T-helper 1 cell treated with Interleukin-12 subunit alpha and Interleukin-12 subunit beta and Interleukin-4 antibody, amounts not matched to agents 30 μg/mL and 1 μg/mL, for 36 hours (primary cell): ENCODE data around the gene CLDN6.

ENCODE experiments used
- H3K27ac Mint-ChIP-seq: one replicate; pipeline ENCODE4 v1.8.0; 2021; ENCODE audit warnings: mild to moderate bottlenecking, mixed read lengths
- H3K27me3 Mint-ChIP-seq: one replicate; pipeline ENCODE4 v1.8.0; 2021; ENCODE audit warnings: low read depth, mixed read lengths
- H3K36me3 Mint-ChIP-seq: one replicate; pipeline ENCODE4 v1.8.0; 2021; ENCODE audit warnings: low read depth, mixed read lengths
- H3K4me1 Mint-ChIP-seq: one replicate; pipeline ENCODE4 v1.8.0; 2021; ENCODE audit warnings: low read depth, mixed read lengths
- H3K4me3 Mint-ChIP-seq: one replicate; pipeline ENCODE4 v1.8.0; 2021; ENCODE audit warnings: mild to moderate bottlenecking, moderate library complexity, mixed read lengths
- H3K9me3 Mint-ChIP-seq: one replicate; pipeline ENCODE4 v1.8.0; 2021; ENCODE audit warnings: mixed read lengths

Gene CLDN6

GRCh38 chr16:3017794-3018506 lies at the start of gene CLDN6:
TSS of gene CLDN6 (minus strand) at chr16:3018183. CDS start at chr16:3016021, 2,162 bp downstream.
- Mint-ChIP-seq H3K4me1 (peaks cover 30% of the 10 kb centered on the region), H3K27ac (no peak within 1 kb of the TSS), H3K4me3 (no peak within 1 kb of the TSS), H3K36me3 (no peaks in the 10 kb centered on the region), H3K9me3 (no peaks in the 10 kb centered on the region), H3K27me3 (peaks cover 20% of the 10 kb centered on the region)

GRCh38 chr16:3066440-3066748 lies 48.4 kb upstream of the CLDN6 start:
- H3K27me3 Mint-ChIP-seq = no peaks in the 10 kb centered on the region
- peak overlapping the region; percentile 100 for H3K4me3 Mint-ChIP-seq
- peaks cover 13% of the 10 kb centered on the region for H3K9me3 Mint-ChIP-seq
- peaks cover 57% of the 10 kb centered on the region for H3K4me1 Mint-ChIP-seq
- peak overlapping the region; percentile 98 for H3K27ac Mint-ChIP-seq
- peaks cover 67% of the 10 kb centered on the region for H3K36me3 Mint-ChIP-seq

GRCh38 chr16:3065742-3066439 lies 47.9 kb upstream of the CLDN6 start:
- H3K4me1 Mint-ChIP-seq = peaks cover 54% of the 10 kb centered on the region
- H3K27me3 Mint-ChIP-seq = no peaks in the 10 kb centered on the region
- H3K36me3 Mint-ChIP-seq = peaks cover 68% of the 10 kb centered on the region
- peak overlapping the region; percentile 98 for H3K27ac Mint-ChIP-seq
- peak overlapping the region; percentile 100 for H3K4me3 Mint-ChIP-seq
- H3K9me3 Mint-ChIP-seq = peaks cover 13% of the 10 kb centered on the region

- H3K27ac Mint-ChIP-seq = peak within 1 kb of the TSS; percentile 98
- peaks cover 13% of the 10 kb centered on the region for H3K9me3 Mint-ChIP-seq
- no peaks in the 10 kb centered on the region for H3K27me3 Mint-ChIP-seq
- H3K4me3 Mint-ChIP-seq = peak within 1 kb of the TSS; percentile 100
- H3K36me3 Mint-ChIP-seq = peaks cover 71% of the 10 kb centered on the region
- H3K4me1 Mint-ChIP-seq = peaks cover 55% of the 10 kb centered on the region
Observed at GRCh38 chr16:3065069-3065741, 47.2 kb upstream of the CLDN6 start, which contains the start of gene IL32. TSS of gene IL32 (plus strand) at chr16:3065640. CDS start at chr16:3065812, 172 bp downstream.

DNA sequence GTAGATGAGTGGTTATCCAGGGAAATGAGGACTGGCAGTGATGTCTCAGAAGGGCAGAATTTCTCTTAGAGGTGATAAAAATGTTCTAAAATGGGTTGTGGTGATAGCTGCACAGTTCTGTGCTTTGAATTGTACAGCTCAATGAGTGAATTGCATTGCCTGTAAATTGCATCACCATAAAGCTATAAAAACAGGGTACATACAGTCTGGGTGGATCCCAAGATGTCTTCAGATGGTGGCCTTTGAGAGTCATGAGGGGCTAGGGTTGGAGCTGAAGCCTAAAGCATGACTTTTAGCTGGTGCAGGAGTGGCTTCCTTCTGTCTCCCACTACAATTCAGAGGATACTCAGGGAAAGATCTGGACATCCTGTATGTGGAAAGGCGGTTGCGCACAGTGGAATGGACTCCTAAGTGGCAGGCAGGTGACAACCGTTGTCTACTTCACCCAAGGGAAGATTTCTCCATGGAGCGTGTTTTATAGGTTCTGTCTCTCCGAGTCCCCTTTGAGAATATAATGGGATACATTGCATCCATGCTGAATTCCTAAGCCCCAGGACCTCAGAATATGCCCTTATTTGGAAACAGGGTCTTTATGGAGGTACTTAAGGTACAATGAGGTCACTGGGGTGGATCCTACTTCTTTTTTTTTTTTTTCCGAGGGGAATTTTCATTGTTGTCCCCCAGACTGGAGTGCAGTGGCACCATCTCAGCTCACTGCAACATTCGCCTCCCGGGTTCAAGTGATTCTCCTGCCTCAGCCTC lies 45.8 kb upstream of the CLDN6 start:
- Mint-ChIP-seq H3K27me3 (no peaks in the 10 kb centered on the region), H3K9me3 (peaks cover 13% of the 10 kb centered on the region), H3K4me1 (peaks cover 50% of the 10 kb centered on the region), H3K27ac (peak overlapping the region; percentile 90), H3K36me3 (peaks cover 64% of the 10 kb centered on the region), H3K4me3 (peak overlapping the region; percentile 69)

DNA sequence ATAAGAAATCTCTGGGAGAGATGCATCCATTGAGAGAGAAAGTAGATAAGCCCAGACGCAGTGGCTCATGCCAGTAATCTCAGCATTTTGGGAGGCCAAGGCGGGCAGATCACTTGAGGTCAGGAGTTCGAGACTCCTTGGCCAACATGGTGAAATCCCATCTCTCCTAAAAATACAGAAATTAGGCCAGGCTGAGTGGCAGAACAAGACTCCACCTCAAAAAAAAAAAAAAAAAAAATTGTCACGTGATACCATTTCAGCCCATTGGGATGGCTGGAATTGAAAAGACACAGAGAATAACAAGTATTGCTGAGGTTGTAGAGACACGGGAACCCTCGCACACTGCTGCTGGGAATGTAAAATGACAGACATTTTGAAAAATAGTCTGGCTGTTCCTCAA lies 44.6 kb upstream of the CLDN6 start:
- H3K27ac Mint-ChIP-seq = no peak overlapping the region
- peaks cover 47% of the 10 kb centered on the region for H3K4me1 Mint-ChIP-seq
- peaks cover 13% of the 10 kb centered on the region for H3K9me3 Mint-ChIP-seq
- peak overlapping the region; percentile 69 for H3K4me3 Mint-ChIP-seq
- no peaks in the 10 kb centered on the region for H3K27me3 Mint-ChIP-seq
- peaks cover 55% of the 10 kb centered on the region for H3K36me3 Mint-ChIP-seq

GRCh38 chr16:3060339-3061127 lies 42.5 kb upstream of the CLDN6 start:
- Mint-ChIP-seq H3K4me1 (peaks cover 53% of the 10 kb centered on the region), H3K27me3 (no peaks in the 10 kb centered on the region), H3K4me3 (peak overlapping the region; percentile 83), H3K9me3 (peaks cover 13% of the 10 kb centered on the region), H3K27ac (peak overlapping the region; percentile 49), H3K36me3 (peaks cover 45% of the 10 kb centered on the region)

DNA sequence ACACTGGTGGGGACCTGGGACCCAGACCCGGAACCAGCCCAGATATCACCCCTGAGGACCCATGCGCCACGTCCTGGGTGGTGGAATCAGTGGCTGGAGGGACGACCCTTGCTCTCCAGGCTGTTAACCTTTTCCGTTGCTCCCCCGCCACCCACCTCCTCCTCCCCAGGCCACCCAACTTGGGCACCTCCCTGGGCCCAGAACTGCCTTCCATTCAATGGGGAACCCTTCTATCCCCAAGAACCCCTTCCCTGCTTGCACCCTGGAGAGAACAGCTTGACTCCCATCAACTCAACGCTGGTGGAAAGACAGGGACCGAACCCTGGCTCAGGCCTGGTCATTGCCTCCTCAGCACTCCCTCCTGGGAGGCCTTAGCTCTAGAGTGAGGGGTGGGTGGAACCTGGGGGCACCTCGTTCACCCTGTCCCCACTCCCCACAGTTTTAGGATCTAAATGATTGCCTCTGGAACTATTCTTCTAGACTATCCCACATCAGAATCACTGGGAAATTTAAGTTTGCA lies 41.8 kb upstream of the CLDN6 start:
- H3K4me3 Mint-ChIP-seq = peak overlapping the region; percentile 83
- H3K36me3 Mint-ChIP-seq = peaks cover 47% of the 10 kb centered on the region
- no peaks in the 10 kb centered on the region for H3K27me3 Mint-ChIP-seq
- H3K27ac Mint-ChIP-seq = peak overlapping the region; percentile 86
- H3K9me3 Mint-ChIP-seq = peaks cover 13% of the 10 kb centered on the region
- H3K4me1 Mint-ChIP-seq = peaks cover 56% of the 10 kb centered on the region

DNA sequence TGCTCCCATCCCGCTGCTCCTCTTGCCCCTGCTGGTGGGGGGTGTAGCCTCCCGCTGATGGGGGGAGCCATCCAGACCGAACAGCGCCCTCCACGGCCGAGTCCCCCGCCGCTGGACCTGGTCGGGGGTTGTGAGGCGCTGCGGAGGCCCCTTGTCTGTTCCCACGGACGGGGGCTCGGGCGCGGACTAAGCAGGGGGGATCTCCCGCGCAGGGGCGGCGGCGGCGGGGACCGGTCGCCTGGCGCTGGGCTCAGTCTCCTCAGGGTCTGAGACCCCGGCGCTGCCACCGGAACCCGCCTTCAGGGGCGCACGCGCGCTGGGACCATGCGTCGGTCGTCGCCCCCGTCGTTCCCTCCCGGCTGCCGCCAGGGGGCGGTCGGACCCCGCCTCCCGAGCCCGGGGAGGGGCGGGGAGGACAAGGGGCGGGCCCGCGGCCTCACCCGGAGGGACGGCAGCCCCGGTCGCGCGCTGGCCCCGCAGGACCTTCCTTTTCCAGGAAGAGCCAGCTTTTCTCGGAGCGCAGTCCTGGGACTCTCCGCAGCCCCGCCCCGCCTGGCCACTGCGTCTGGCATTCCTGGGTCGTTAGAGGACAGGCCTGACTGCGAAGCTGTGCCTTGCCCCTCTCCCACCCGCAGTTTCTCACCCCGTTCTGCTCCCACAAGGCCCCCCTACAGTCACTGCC lies 41.2 kb upstream of the CLDN6 start:
- peaks cover 49% of the 10 kb centered on the region for H3K36me3 Mint-ChIP-seq
- H3K9me3 Mint-ChIP-seq = peaks cover 13% of the 10 kb centered on the region
- H3K27ac Mint-ChIP-seq = peak overlapping the region; percentile 86
- H3K4me1 Mint-ChIP-seq = peaks cover 54% of the 10 kb centered on the region
- H3K27me3 Mint-ChIP-seq = no peaks in the 10 kb centered on the region
- H3K4me3 Mint-ChIP-seq = peak overlapping the region; percentile 91

GRCh38 chr16:3058139-3059030 lies 40.4 kb upstream of the CLDN6 start:
- Mint-ChIP-seq H3K4me1 (peaks cover 55% of the 10 kb centered on the region), H3K36me3 (peaks cover 51% of the 10 kb centered on the region)

GRCh38 chr16:3057181-3058138 lies 39.5 kb upstream of the CLDN6 start:
- Mint-ChIP-seq H3K4me1 (peaks cover 49% of the 10 kb centered on the region), H3K9me3 (peaks cover 3% of the 10 kb centered on the region), H3K36me3 (peaks cover 46% of the 10 kb centered on the region), H3K27me3 (no peaks in the 10 kb centered on the region), H3K4me3 (peak overlapping the region; percentile 86), H3K27ac (peak overlapping the region; percentile 92)

More at GRCh38 chr16:3058139-3059030, 40.4 kb upstream of the CLDN6 start:
- Mint-ChIP-seq H3K27ac (peak overlapping the region; percentile 83), H3K27me3 (no peaks in the 10 kb centered on the region), H3K9me3 (peaks cover 8% of the 10 kb centered on the region), H3K4me3 (peak overlapping the region; percentile 91)
